ENCODE results near the gene AFDN.

The AFDN gene, protein sequence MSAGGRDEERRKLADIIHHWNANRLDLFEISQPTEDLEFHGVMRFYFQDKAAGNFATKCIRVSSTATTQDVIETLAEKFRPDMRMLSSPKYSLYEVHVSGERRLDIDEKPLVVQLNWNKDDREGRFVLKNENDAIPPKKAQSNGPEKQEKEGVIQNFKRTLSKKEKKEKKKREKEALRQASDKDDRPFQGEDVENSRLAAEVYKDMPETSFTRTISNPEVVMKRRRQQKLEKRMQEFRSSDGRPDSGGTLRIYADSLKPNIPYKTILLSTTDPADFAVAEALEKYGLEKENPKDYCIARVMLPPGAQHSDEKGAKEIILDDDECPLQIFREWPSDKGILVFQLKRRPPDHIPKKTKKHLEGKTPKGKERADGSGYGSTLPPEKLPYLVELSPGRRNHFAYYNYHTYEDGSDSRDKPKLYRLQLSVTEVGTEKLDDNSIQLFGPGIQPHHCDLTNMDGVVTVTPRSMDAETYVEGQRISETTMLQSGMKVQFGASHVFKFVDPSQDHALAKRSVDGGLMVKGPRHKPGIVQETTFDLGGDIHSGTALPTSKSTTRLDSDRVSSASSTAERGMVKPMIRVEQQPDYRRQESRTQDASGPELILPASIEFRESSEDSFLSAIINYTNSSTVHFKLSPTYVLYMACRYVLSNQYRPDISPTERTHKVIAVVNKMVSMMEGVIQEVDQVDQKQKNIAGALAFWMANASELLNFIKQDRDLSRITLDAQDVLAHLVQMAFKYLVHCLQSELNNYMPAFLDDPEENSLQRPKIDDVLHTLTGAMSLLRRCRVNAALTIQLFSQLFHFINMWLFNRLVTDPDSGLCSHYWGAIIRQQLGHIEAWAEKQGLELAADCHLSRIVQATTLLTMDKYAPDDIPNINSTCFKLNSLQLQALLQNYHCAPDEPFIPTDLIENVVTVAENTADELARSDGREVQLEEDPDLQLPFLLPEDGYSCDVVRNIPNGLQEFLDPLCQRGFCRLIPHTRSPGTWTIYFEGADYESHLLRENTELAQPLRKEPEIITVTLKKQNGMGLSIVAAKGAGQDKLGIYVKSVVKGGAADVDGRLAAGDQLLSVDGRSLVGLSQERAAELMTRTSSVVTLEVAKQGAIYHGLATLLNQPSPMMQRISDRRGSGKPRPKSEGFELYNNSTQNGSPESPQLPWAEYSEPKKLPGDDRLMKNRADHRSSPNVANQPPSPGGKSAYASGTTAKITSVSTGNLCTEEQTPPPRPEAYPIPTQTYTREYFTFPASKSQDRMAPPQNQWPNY (N-terminal part only)

DNA sequence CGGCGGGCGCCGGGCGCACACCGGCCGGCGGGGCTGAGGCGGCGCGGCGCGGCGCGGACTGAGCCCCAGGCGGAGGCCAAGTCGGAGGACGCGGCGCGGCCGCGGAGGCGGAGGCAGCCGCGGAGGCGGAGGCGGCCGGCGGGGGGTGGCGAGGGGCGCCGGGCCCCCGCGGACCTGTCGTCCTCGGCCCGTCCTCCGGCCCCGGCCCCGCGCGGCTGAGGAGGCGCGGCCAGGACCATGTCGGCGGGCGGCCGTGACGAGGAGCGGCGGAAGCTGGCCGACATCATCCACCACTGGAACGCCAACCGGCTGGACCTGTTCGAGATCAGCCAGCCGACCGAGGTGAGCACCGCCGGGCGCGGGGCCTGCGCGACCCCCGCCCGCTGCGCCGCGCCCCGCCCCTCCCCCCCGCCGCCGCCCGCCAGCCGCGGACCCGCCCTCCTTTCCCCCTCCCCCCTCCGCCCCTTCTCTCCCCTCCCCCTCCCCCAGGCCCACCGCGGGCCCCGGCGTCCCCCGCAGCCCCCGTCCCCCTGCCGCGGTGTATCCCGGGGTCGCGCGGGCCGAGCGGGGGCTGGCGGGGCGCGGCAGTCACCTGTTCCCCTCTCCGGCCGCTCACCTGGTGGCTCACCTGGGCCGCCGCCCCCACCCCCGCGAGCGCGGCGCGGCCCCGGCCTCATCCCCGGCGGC lies at the start of gene AFDN:
AFDN (plus strand) TSS at position 16 of the 687 bp plus-strand sequence; CDS start at position 238, 222 bp downstream.
- H3K4me1 ChIP-seq (ENCODE audit: control insufficient read depth, insufficient read depth, low read length, unreplicated experiment) = peaks cover 14% of the 10 kb centered on the region
- H2AFZ ChIP-seq (ENCODE audit: low read length, unreplicated experiment) = peak within 1 kb of the TSS; percentile 95
- H3K27ac ChIP-seq (ENCODE audit: low read depth, low read length) = peak within 1 kb of the TSS; percentile 51
- peaks cover 45% of the 10 kb centered on the region for H3K79me2 ChIP-seq (ENCODE audit: control insufficient read depth, insufficient read depth, low read length, unreplicated experiment)
- peaks cover 14% of the 10 kb centered on the region; the same call in 1 of the 2 replicates for H3K27me3 ChIP-seq (ENCODE audit: insufficient read depth, low read length)
- H3K4me3 ChIP-seq (ENCODE audit: low read depth, low read length) = peak within 1 kb of the TSS; percentile 95
- no peaks in the 10 kb centered on the region for H3K36me3 ChIP-seq (ENCODE audit: insufficient read depth, low read length)

DNA sequence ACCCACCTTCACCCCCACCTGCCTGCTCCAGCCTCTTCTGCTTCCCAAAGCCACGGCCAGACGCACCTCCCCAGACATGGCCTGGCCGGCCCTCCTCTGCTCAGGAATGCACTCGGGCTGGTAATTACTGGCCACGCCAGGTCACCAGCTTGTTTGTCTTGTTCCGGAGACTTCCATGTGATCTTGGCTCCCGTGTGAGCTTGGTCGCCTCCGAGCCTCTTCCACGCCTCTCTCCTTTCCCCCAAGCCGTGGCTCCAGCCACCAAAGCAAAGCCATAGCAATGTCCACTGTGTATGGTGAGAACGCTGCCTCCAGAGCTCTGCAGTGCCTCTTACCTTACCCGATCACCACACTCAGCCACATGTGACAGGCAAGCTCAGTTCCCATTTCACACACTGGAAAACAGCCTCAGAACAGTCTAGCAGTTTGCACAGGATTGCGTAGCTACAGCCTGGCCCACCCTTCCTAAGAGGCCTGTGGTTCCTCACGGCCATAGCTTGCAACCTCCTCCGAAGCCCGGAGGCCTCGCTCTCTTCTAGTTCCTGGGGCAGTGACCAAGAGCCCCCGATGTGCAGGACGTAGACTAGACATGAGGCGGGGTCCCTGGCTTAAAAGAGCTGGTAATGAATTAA lies 48.1 kb upstream of the AFDN start:
- no peaks in the 10 kb centered on the region for H3K79me2 ChIP-seq (ENCODE audit: control insufficient read depth, insufficient read depth, low read length, unreplicated experiment)
- no peak overlapping the region for H2AFZ ChIP-seq (ENCODE audit: low read length, unreplicated experiment)
- no peak overlapping the region for H3K4me3 ChIP-seq (ENCODE audit: low read depth, low read length)
- no peaks in the 10 kb centered on the region for H3K36me3 ChIP-seq (ENCODE audit: insufficient read depth, low read length)
- no peak overlapping the region for H3K27ac ChIP-seq (ENCODE audit: low read depth, low read length)
- H3K27me3 ChIP-seq (ENCODE audit: insufficient read depth, low read length) = no peaks in the 10 kb centered on the region
- no peaks in the 10 kb centered on the region for H3K4me1 ChIP-seq (ENCODE audit: control insufficient read depth, insufficient read depth, low read length, unreplicated experiment)

DNA sequence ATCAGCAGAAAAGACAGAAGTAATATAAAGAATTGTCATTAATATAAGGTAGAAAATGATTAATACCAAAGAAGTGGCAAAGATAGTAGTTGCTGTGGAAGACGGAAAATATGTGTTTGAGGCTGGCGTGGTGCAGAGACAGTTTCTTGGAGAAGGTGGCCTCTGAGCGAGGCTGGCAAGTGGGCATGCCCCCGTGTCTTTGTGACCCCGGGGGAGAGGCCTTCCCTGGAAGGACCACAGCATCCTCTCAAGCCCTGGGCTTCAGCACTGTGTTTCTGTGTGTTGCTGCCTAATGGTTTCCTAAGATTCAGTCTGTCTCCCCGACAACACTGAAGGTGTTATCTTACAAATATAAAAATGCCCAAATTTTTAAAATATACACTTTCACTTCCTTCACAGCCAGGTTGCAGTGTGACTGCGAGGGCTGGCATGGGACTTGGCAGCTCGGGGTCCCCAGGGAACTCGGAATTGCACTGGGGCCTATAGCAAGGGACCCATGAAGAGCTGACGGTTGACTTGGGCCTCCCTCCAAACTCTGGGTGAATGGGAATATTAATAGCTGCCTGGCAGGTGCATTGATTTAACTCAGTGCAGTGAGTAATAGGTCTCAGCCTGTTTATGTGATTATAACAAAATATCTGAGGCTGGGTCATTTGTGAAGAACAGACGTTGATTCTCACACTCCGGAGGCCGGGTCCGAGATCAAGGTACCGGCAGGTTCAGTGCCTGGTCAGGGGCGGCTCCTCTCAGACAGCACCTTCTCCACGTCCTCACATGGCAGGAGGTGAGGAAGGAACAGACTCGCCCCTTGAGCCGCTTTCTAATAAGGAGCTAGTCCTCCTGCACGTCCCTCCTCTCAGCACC lies 47.4 kb upstream of the AFDN start:
- Histone ChIP-seq H3K79me2 (ENCODE audit: control insufficient read depth, insufficient read depth, low read length, unreplicated experiment) (no peaks in the 10 kb centered on the region), H3K36me3 (ENCODE audit: insufficient read depth, low read length) (no peaks in the 10 kb centered on the region), H3K4me3 (ENCODE audit: low read depth, low read length) (no peak overlapping the region), H2AFZ (ENCODE audit: low read length, unreplicated experiment) (no peak overlapping the region), H3K27ac (ENCODE audit: low read depth, low read length) (no peak overlapping the region), H3K27me3 (ENCODE audit: insufficient read depth, low read length) (no peaks in the 10 kb centered on the region), H3K4me1 (ENCODE audit: control insufficient read depth, insufficient read depth, low read length, unreplicated experiment) (no peaks in the 10 kb centered on the region)

DNA sequence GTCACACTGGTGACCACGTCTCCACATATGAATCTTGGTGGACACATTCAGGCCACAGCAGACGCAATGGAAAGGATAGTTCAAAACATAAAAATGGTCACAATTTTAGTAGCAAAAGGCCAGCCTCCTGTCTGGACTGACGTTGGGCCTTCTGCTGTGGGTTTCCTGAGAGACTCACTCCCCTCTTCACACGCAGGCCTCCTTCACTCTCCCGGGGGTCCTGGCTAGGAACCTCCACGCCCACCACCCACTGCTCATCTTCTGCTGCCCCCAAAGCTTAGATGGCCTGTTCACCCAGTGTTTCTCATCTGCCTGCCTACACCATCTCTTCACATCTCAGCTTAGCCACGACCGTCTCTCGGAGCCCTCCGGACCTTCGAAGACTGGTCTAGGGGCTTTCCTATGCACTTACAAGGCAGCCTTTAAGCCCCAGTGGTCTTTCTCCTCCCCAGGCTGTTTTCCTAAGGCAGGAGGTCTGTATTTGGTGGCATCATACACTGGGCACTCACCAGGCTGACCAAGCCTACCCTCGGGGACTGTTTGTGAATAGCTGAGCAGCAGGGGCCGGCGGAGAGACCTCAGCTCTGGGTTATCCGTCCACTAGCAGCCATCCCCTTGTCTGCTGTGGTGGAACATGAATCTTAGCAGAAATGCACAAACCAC lies 46.6 kb upstream of the AFDN start:
- H3K27ac ChIP-seq (ENCODE audit: low read depth, low read length) = no peak overlapping the region
- no peaks in the 10 kb centered on the region for H3K79me2 ChIP-seq (ENCODE audit: control insufficient read depth, insufficient read depth, low read length, unreplicated experiment)
- no peaks in the 10 kb centered on the region for H3K4me1 ChIP-seq (ENCODE audit: control insufficient read depth, insufficient read depth, low read length, unreplicated experiment)

DNA sequence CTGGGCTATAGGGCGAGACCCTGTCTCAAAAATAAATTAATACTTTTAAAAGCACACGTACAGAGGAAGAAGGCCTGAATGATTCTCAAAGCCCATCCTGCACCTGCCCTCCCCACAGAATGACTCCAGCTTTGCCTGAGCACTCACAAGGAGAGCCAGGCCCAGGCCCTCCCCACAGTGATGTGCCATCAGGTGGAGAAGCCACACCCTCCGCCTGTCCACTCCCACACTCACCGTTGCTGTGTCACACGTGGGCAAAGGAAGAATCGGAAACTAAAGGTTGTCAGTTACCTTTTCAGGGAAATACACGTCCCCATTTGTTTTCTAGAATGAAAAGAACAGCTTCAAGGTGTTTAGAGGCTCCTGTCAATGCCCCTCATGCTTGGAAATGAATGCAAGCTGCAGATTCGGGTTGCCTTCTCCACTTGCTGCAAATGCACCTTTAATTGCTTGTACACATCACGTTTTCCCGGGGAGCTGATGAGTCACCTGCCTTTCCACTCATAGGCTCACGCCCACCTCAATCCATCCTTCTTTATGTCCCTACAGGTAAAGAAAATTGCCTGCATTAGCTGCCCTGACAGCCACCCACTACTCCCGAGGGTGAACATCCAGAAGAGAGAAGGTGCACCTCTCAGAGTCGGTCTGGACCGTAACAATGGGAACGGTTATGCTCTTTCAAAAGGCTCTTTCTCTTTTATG lies 45.5 kb upstream of the AFDN start:
- H3K27ac ChIP-seq (ENCODE audit: low read depth, low read length) = no peak overlapping the region
- no peak overlapping the region for H3K4me3 ChIP-seq (ENCODE audit: low read depth, low read length)
- H3K4me1 ChIP-seq (ENCODE audit: control insufficient read depth, insufficient read depth, low read length, unreplicated experiment) = no peaks in the 10 kb centered on the region
- H3K79me2 ChIP-seq (ENCODE audit: control insufficient read depth, insufficient read depth, low read length, unreplicated experiment) = no peaks in the 10 kb centered on the region
- no peak overlapping the region for H2AFZ ChIP-seq (ENCODE audit: low read length, unreplicated experiment)
- no peaks in the 10 kb centered on the region for H3K27me3 ChIP-seq (ENCODE audit: insufficient read depth, low read length)
- H3K36me3 ChIP-seq (ENCODE audit: insufficient read depth, low read length) = no peaks in the 10 kb centered on the region

More for the DNA sequence above, 46.6 kb upstream of the AFDN start:
- Histone ChIP-seq H2AFZ (ENCODE audit: low read length, unreplicated experiment) (no peak overlapping the region), H3K36me3 (ENCODE audit: insufficient read depth, low read length) (no peaks in the 10 kb centered on the region), H3K27me3 (ENCODE audit: insufficient read depth, low read length) (no peaks in the 10 kb centered on the region), H3K4me3 (ENCODE audit: low read depth, low read length) (no peak overlapping the region)

DNA sequence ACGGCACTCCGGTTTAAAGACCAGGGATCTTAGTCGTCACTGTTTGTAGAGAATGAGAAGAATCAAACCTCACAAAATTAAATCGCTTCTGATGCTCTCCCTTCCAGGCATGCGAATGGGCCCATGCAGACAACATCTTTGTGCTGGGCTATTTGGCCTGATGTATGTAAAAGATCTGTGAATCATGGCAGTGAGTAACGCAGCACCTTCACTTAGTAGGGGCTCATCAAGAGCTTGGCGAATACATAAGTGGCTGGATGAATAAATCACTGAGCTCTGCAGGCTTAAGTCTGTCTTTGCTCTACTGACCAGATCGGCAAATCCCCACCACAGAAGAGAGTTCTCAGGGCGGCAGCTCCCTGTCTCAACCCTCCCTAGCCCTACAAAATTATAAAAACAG lies 44.8 kb upstream of the AFDN start:
- H3K4me1 ChIP-seq (ENCODE audit: control insufficient read depth, insufficient read depth, low read length, unreplicated experiment) = no peaks in the 10 kb centered on the region
- H3K4me3 ChIP-seq (ENCODE audit: low read depth, low read length) = no peak overlapping the region
- no peaks in the 10 kb centered on the region for H3K79me2 ChIP-seq (ENCODE audit: control insufficient read depth, insufficient read depth, low read length, unreplicated experiment)
- no peak overlapping the region for H3K27ac ChIP-seq (ENCODE audit: low read depth, low read length)
- no peaks in the 10 kb centered on the region for H3K36me3 ChIP-seq (ENCODE audit: insufficient read depth, low read length)
- no peaks in the 10 kb centered on the region for H3K27me3 ChIP-seq (ENCODE audit: insufficient read depth, low read length)
- H2AFZ ChIP-seq (ENCODE audit: low read length, unreplicated experiment) = no peak overlapping the region

DNA sequence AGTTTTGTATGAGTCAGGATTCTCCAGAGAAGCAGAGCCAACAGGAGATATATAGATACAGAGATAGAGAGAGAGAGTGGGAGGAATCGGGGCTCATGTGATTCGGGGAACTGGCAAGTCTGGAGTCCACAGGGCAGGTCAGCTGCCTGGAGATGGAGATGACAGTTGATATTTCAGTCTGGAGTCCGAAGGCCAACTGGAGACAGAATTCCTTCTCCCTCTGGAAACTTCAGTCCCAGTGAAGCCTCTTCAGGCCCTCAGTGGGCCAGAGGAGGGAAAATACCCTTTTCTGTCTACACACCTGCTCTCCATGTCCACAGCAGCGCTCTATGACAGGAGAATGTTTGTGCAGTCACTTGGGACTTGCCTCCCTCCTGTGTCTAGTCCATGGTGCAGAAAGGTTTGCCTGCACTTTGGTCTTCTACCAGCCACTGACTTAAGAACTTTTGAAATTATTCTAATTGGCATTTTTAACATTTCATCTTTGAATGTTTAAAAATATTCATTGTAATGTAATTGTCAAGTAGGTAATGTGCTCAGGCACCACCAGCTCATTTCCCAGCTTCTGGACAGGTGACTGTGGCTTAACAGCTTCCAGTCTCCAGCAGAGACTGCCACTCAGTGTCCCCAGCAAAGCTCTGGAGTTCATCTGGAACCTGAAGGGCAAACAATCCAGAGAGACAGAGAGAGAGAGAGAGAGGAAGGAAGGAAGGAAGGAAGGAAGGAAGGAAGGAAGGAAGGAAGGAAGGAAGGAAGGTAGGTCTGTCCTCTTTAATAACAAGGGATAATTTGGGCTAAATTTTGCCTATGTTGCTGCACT lies 43.8 kb upstream of the AFDN start:
- Histone ChIP-seq H3K79me2 (ENCODE audit: control insufficient read depth, insufficient read depth, low read length, unreplicated experiment) (no peaks in the 10 kb centered on the region), H3K4me1 (ENCODE audit: control insufficient read depth, insufficient read depth, low read length, unreplicated experiment) (no peaks in the 10 kb centered on the region), H3K27me3 (ENCODE audit: insufficient read depth, low read length) (no peaks in the 10 kb centered on the region), H3K27ac (ENCODE audit: low read depth, low read length) (no peak overlapping the region), H3K4me3 (ENCODE audit: low read depth, low read length) (no peak overlapping the region), H2AFZ (ENCODE audit: low read length, unreplicated experiment) (no peak overlapping the region), H3K36me3 (ENCODE audit: insufficient read depth, low read length) (no peaks in the 10 kb centered on the region)
